NT2/D1 (cell line): ENCODE measurements around the gene ZNF471.

ENCODE experiments used
- DNase-seq: peaks from one replicate; pipeline ENCODE4 v3.0.0-alpha.2; 2011; ENCODE audit warnings: low read depth, low spot score
- H3K27me3 ChIP-seq: 2 replicates; pipeline ENCODE4 v1.6.0; 2011; ENCODE audit warnings: mild to moderate bottlenecking; ENCODE audit not compliant: insufficient read length, insufficient read depth
- H3K36me3 ChIP-seq: 2 replicates; pipeline ENCODE4 v1.6.1; 2011; ENCODE audit warnings: mild to moderate bottlenecking, low read length, mixed read lengths; ENCODE audit not compliant: insufficient read depth, insufficient read length
- H3K4me1 ChIP-seq: 2 replicates; pipeline ENCODE4 v1.5.1; 2011; ENCODE audit not compliant: insufficient read depth, insufficient read length
- H3K4me3 ChIP-seq: 2 replicates; pipeline ENCODE4 v1.5.1; 2011; ENCODE audit warnings: low read depth; ENCODE audit not compliant: insufficient read length
- H3K9ac ChIP-seq: 2 replicates; pipeline ENCODE4 v1.6.0; 2011; ENCODE audit warnings: low read depth; ENCODE audit not compliant: insufficient read length
- H3K9me3 ChIP-seq: 2 replicates; pipeline ENCODE4 v1.5.1; 2011; ENCODE audit warnings: mild to moderate bottlenecking, low read length; ENCODE audit not compliant: insufficient read depth
- SUZ12 ChIP-seq: IDR thresholded peaks from 2 replicates; pipeline ENCODE4 v1.6.1; 2011; ENCODE audit not compliant: insufficient read length, insufficient read depth; ENCODE audit errors: extremely low read depth
- YY1 ChIP-seq: IDR thresholded peaks from 2 replicates; pipeline ENCODE4 v1.6.1; 2011; ENCODE audit not compliant: insufficient read length, insufficient read depth
- ZNF274 ChIP-seq: IDR thresholded peaks from 2 replicates; pipeline ENCODE4 v1.6.1; 2011; ENCODE audit warnings: mild to moderate bottlenecking, low read depth, low read length

ZNF471 gene

GRCh38 chr19:56507446-56508289 lies at the start of gene ZNF471:
Gene ZNF471, plus strand, starts transcription at chr19:56507855. Its CDS starts 3,717 bp downstream, at chr19:56511572.
- TF ChIP-seq YY1 (no peak), ZNF274 (no peak)
- peaks cover 3% of the 10 kb centered on the region for H3K36me3 ChIP-seq
- peak; percentile 92 for DNase-seq
- peaks cover 8% of the 10 kb centered on the region for H3K27me3 ChIP-seq
- no peaks in the 10 kb centered on the region for H3K9me3 ChIP-seq
- peak within 1 kb of the TSS; percentile 92 for H3K9ac ChIP-seq
- H3K4me3 ChIP-seq: peak within 1 kb of the TSS; percentile 76
- H3K4me1 ChIP-seq: no peaks in the 10 kb centered on the region

- no peak overlapping the region for H3K9ac ChIP-seq
- no peaks in the 10 kb centered on the region for H3K4me1 ChIP-seq
- no peaks in the 10 kb centered on the region for H3K27me3 ChIP-seq
- H3K9me3 ChIP-seq: no peaks in the 10 kb centered on the region
- DNase-seq: no peak
- peaks cover 24% of the 10 kb centered on the region for H3K36me3 ChIP-seq
- TF ChIP-seq YY1 (no peak), ZNF274 (no peak), SUZ12 (no peak)
- H3K4me3 ChIP-seq: no peak overlapping the region
Measured at GRCh38 chr19:56474308-56474707, 33.3 kb upstream of the ZNF471 start.

- H3K36me3 ChIP-seq: peaks cover 19% of the 10 kb centered on the region
- no peak overlapping the region for H3K9ac ChIP-seq
- TF ChIP-seq ZNF274 (no peak), YY1 (no peak), SUZ12 (no peak)
- H3K4me1 ChIP-seq: no peaks in the 10 kb centered on the region
- no peak for DNase-seq
- peak overlapping the region; percentile 97 for H3K4me3 ChIP-seq
- H3K9me3 ChIP-seq: no peaks in the 10 kb centered on the region
- no peaks in the 10 kb centered on the region for H3K27me3 ChIP-seq
Measured at GRCh38 chr19:56476093-56476492, 31.6 kb upstream of the ZNF471 start.

- Histone ChIP-seq H3K9me3 (no peaks in the 10 kb centered on the region), H3K4me3 (peak within 1 kb of the TSS; percentile 97), H3K36me3 (peaks cover 16% of the 10 kb centered on the region), H3K4me1 (no peaks in the 10 kb centered on the region), H3K27me3 (no peaks in the 10 kb centered on the region), H3K9ac (peak within 1 kb of the TSS; percentile 97)
- TF ChIP-seq SUZ12 (no peak), ZNF274 (no peak), YY1 (no peak)
- no peak for DNase-seq
Measured at GRCh38 chr19:56476651-56477428, 30.8 kb upstream of the ZNF471 start, which contains the start of gene ZNF667. Gene ZNF667, minus strand, starts transcription at chr19:56477345. Its CDS starts 14,975 bp downstream, at chr19:56462370.

- TF ChIP-seq YY1: no peak
- no peaks in the 10 kb centered on the region for H3K27me3 ChIP-seq
- peaks cover 12% of the 10 kb centered on the region for H3K36me3 ChIP-seq
- H3K4me3 ChIP-seq: peak overlapping the region; percentile 97
- no peaks in the 10 kb centered on the region for H3K4me1 ChIP-seq
- H3K9ac ChIP-seq: peak overlapping the region; percentile 97
- H3K9me3 ChIP-seq: no peaks in the 10 kb centered on the region
- peak; percentile 75 for DNase-seq
Measured at GRCh38 chr19:56477429-56478338, 30.0 kb upstream of the ZNF471 start.

GRCh38 chr19:56491399-56491798 lies 16.3 kb upstream of the ZNF471 start:
- TF ChIP-seq SUZ12: no peak
- no peak for TF ChIP-seq YY1
- no peak for TF ChIP-seq ZNF274
- Histone ChIP-seq H3K9me3 (peaks cover 21% of the 10 kb centered on the region; the same call in 1 of the 2 replicates), H3K36me3 (peaks cover 13% of the 10 kb centered on the region), H3K4me3 (no peak overlapping the region), H3K4me1 (no peaks in the 10 kb centered on the region), H3K27me3 (no peaks in the 10 kb centered on the region), H3K9ac (no peak overlapping the region)
- peak; percentile 11 for DNase-seq

- Histone ChIP-seq H3K27me3 (peaks cover 8% of the 10 kb centered on the region), H3K9me3 (no peaks in the 10 kb centered on the region), H3K9ac (no peak overlapping the region), H3K4me3 (no peak overlapping the region), H3K36me3 (peaks cover 9% of the 10 kb centered on the region), H3K4me1 (no peaks in the 10 kb centered on the region)
- TF ChIP-seq ZNF274 (no peak), SUZ12 (no peak), YY1 (no peak)
- no peak for DNase-seq
Measured at GRCh38 chr19:56504581-56504980, 3.1 kb upstream of the ZNF471 start.
